Measurements from ENCODE around the gene ZRANB1.
A peak's percentile ranks its signal among the peaks of the same experiment; 100 is the strongest.
"Not testable (repeated sequence)": the region's sequence is repeated elsewhere in the genome, so short reads cannot be mapped to it uniquely, and the experiment has no call there.

Gene ZRANB1
- 85.9 to 108 (median 90.6) reads per million in 4 experiments for total RNA-seq

DNA sequence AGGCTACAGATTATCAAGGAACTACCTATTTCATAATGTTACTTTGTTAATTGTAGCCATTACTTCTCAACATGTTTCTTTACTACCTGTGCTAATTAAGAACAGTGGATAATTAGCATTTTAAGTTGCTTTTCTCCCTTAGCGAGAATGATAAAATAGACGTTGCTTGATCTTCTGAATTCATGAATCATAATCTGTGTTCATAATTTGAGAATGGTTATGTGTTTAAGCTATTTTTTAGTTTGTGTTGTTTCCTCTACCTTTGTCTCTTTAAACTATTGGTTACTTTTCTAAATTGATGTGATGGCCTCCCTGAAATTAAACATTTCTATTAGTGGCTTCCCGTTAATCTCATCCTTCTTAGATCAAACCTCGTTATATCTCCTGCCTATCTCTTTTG, at the start of gene ZRANB1:
TSS of gene ZRANB1 (plus strand) at position 301 of the 400 bp plus-strand sequence. CDS start 371 bp downstream, outside the sequence.
- no peak for DNase-seq

DNA sequence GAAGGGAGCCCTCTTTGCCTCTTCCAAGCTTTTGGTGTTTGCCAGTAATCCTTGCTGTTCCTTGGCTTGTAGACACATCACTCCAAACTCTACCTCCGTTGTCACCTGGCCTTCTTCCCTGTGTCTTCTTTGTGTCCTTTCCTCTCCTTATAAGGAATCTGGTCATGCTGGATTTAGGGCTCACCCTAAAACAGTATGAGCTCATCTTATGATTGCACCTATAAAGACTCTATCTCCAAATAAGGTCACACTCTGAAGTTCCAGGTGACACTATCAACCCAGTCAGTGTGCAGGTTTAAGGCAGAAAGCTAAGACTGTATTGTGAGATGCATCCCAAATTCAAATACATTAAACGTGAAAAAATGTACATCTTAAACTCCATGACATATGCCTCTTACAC, 49.0 kb upstream of the ZRANB1 start:
- DNase-seq, result no peak

DNA sequence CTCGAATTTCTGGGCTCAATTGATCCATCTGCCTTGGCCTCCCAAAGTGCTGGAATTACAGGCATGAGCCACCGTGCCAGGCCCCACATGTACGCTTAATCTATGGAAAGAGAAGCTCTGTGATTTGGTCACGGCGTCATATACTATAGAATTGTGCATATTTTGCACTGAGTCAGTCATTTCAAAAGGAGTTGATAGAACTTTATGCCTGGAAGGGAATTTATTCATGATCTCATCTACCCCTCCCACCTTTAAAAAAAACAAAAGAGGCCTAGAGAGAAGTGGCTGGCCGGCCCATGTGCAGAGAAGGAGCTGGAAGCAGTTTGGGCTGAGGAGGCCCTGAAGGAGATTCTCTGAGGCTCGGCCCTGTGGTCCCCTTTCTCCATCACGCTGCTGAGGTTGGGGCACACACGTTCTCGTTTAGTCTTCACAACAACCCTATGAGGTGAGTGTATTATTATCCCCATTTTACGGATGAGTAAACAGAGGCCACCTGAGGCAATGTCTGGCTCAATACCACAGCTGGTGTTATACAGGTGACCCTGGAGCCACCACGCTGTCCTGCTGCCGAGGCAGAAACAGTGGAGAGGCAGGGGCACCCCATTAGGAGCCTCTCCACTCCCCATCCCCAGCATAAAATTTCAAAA, 47.2 kb upstream of the ZRANB1 start:
- DNase-seq, result no peak

DNA sequence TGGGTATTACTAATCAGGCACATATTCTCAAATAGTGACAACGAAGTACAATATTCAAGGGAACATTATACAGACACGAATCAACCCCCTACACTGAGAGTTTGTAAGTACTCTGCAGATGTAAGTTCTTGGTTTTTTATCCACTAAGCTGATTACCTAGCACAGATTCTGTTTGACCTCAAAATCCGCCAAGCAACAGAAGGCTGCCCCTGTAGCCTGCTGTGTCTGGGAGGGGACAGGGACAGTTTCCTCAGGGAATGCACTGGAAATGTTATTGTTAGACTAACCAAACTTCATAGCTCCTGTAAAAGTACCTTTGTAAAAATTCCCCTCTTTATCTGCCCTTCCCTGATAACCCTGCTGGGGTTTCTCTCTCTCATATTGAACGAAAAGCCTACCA, 45.2 kb upstream of the ZRANB1 start:
- no peak for DNase-seq

DNA sequence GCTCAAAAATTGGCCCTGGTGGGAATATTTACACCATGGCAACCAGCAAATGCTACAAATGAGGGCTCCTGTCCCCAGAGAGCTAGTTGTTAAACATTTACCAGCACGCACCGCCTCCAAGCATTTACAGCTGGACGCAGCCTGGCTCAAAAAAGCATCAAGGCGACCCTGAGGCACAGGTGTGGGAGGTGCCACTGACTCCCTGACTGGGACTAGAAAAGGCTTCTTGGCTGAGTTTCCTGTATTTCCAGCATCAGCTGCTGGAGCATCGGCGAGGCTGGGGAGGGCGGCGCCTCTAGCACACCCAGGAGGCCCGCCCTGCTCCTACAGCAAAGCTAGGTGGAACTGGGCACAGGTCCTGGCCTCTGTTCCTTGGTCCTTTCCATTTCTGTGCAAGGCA, 43.5 kb upstream of the ZRANB1 start:
- DNase-seq, result no peak

DNA sequence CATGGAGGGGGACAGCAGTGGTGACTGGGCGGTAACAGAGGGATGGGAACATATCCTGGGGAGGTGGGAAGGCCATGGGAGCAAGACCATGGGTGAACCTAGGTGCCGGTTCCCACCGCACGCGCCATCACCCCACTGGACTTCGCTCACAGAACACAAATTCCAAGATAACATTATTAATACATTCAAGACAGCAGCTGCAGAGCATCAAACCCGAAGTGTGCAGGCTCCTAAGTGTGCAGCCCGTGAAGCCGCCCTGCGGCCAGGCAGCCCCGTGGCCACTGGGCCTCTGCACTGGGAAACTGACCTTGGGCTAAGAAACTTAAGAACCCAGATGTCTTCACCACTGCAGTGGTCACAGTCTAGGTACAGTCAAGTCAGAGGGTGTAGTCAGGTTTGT, 42.8 kb upstream of the ZRANB1 start:
- DNase-seq, result no peak

DNA sequence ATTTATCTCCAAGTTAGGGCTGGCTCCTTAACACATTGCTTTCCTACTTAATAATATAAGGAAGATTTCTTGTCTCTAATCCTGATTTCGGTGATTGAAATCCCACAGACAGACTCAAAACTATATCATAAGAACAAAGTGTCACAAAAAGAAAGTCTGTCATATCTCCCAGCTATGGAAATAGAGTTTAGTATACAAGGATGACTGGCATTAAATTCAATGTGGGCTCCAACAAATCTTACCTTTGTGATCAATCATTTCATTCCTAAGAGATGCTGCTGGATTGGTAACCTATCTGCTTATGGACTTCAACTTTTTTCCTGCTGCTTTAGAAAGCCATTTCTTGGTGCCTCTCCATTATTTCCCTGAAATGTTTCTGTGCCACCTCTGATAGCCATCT, 39.5 kb upstream of the ZRANB1 start:
- no peak for DNase-seq

DNA sequence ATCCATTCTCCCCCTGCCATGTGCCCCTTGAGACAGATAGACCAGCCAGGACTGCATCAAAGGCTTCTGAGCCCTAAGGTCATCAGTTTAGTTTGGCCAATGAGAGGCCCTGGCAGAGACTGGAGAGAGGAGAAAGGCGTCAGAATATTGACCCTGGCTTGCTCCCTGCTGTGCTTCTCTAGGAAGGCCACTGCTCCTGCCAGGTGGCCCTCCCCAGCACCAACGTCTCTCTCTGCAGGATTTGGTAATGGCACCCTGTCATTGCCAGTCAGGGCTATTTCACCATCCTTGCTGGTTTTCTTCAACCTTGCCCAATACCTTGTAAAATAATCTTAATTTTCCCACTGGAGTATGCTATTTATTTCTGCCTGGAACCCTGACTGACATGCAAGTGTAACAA, 38.8 kb upstream of the ZRANB1 start:
- no peak for DNase-seq

DNA sequence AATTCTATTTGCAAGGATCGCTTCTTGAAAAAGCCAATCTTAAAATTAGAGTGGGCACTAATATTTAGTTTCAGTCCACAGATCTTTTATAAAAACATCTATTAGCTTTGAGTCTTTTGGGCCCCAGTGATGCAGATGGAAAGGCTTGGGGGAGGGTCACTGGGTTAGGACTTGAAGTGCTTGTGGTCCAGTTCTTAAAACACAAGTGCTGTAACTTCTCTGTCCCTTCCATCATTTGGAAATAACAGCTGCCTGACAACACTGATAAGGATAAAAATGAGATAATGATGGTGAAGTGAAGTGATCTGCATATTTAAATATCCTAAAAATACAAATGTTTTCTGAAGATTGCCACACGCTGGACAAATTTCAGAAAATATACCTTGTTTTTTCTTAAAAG, 37.1 kb upstream of the ZRANB1 start:
- DNase-seq, result no peak

DNA sequence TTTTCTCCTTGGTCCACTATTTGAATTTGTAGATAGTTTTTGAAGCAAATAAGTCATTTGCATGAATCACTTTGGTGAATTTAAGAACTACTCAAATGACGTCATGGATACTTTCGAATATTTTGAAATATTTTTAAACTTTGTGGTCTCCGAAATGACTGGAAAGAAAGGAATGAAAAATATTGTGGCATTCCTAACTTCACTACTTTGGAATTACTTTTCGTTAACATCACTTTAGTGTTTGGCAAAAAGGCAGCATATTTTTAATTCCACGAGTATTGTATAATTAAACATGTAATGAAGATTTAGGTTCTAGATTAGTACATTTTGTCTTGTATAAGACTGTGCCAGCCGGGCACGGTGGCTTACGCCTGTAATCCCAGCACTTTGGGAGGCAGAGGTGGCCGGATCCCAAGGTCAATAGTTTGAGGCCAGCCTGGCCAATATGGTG, 35.3 kb upstream of the ZRANB1 start:
- DNase-seq, result no peak

DNA sequence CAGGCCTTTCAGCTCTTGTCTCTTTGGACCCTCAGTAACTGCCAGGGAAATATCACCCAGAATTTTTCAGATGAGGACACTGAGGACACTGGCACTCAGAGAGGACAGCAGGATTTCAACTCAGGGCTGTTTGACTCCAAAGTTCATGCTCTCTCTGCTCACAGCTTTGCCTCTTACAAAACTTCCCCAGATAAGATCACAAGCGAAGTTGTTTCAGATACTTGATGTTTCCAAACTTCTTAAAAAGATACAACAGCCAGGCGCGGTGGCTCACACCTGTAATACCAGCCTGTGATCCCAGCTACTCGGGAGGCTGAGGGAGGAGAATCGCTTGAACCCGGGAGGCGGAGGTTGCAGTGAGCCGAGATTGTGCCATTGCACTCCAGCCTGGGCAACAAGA, 32.4 kb upstream of the ZRANB1 start:
- DNase-seq, result no peak

DNA sequence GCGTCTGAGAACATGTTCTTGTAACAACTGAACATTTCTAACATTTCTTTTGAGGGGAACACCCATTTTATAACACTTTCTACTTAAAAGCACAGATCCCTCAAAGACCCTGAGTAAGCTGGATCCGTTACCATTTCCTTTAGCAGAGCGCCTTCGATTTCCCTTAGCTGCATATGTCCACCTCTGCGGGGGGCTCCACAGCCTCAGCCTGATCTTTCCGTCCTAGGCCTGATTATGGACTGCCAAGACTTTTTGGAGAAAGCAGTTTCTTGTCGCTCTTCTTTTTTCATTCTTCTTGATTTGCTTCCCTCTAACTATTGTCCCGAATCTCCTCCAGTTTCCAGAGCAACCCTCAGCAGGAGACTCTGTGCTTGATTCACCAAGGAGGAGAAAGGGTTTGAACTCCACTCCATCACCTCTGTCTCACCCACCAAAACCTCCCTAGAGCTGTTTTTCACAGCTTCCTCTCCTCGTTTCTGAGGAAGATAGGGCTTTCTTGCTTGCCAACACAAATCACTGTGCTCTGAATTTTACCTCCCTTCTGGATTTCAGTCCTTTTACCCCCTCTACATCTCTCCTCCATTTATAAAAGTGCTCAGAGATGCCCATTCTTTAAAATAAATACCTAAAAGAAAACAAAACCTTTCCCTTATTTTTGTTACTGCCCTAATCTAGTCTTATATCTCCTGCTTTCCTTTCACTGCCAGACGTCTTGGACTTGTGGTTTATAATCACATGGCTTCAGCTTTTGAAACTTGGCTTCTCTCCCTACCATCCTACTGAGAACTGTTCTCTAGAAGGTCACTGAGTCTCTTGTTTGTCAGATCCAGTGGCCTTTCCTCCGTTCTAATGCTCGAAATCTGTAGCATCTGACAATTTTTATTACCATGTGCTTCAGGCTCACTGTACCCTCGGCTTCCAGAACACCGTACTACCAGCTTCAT, 30.5 kb upstream of the ZRANB1 start:
- no peak for DNase-seq

DNA sequence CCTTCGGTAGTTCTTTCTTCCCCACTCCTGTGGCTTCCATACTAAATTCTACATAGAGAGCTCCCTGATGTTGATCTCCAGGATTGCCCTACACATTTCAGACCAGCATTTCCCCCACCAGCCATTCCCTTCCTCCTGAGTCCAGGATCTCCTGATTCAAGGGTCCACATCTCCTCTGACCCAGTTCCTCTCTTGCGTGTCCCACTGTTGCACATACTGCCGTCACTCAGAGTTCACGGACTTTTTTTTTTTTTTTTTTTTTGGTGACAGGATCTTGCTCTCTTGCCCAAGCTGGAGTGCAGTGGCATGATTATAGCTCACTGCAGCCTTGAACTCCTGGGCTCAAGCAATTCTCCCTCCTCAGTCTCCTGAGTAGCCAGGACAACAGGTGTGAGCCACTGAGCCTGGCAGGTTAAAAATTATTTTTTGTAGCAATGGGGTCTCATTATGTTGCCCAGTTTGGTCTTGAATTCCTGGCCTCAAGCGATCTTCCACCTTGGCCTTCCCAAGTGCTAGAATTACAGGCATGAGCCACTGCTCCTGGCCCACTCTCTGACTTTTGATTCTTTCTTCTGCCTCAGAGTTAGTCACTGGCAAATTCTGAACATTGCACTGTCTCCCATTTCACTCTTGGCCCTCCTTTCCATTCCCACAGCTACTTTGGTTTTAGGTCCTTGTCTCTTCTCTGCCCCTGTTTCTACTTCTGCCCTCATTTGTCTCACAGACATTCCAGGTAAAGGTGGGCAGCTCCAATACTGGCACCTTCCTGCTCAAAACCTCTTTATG, 29.6 kb upstream of the ZRANB1 start:
- DNase-seq, result no peak

DNA sequence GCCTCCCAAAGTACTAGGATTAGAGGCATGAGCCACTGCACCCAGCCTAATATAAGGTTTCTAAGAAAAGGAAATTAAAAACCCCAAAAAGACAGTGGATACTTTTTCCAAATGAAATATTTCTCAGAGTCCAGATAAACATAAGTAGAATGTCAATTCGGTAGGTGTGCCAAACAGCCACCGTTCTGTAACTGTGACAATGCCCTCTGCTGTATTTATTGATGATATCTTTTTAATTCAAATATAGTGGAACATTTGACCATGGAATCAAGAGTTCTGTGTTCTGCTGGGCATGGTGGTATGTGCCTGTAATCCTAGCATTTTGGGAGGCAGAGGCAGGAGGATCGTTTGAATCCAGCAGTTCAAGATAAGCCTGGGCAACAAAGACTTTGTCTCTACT, 28.8 kb upstream of the ZRANB1 start:
- DNase-seq, result no peak

DNA sequence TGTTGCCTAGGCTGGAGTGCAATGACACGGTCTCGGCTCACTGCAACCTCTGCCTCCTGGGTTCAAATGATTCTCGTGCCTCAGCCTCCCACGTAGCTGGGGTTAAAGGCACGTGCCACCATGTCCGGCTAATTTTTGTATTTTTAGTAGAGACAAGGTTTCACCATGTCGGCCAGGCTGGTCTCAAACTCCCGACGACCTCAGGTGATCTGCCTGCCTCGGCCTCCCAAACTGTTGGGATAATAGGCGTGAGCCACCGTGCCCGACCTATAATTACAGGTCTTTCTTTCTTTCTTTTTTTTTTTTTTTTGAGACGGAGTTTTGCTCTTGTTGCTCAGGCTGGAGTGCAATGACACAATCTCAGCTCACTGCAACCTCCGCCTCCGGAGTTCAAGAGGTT, 27.5 kb upstream of the ZRANB1 start:
- DNase-seq, result not testable (repeated sequence)

DNA sequence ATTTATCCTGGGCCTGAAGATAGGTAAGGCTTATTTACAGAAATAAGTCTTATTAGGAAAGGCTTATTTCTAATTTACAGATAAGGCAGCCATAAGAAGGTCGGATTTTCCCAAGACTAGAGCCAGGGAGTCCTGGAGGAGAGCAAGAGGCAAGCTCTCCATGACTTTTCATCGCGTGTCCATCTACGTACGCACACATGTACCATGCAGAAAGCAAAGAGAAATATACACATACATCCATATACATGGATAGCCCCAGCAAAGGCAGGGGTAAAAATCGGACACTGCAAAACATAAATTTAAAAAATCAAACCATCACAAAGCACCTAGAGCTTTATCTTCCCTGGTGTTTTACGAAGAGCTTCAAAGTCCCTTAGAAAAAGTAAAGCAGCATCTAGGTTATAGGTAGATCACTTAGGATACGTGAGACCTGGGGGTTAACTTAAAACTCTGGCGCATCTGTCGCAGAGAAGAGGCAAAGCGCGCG, 25.8 kb upstream of the ZRANB1 start:
- DNase-seq, result no peak

DNA sequence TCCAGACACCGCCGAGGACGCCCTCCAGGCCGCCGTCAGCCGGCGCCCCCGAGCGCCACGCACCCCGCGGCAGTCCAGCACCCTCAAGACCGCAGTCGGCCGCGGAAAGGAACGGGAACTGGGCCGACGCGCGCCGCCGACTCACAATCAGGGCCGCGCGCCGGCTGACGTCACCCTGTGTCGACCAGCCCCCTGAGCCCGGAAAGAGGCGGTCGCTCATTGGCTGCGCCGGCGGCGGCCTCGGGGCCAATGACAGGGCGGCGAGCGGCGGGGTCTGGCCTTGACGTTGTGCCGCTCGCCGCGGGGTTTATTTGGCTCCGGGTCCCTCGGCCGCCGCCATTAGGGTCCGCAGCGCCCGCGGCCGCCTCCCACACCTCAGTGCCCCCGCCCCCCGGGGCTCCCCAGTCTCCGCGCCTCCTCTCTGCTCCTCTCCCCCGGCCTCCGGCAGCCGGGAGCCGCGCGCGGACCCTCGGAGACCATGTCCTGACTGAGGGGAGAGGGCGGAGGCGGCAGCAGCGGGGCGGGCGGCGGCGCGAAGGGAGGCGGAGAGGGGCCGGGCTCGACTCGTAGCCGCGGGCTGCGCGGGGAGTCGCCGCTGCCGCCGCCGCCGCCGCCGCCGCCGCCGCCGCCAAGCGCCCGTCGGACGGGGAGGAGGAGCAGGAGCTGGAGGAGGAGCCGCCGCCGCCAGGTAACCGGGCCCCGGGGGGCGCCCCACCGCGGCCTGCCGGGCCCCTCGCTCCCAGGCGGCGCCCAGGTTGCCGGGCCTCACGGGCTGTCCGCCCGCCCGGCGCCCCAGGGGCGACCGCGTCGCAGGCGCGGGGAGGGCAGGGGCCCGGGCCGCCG, 25.1 kb upstream of the ZRANB1 start:
- DNase-seq, result peak; percentile 94

DNA sequence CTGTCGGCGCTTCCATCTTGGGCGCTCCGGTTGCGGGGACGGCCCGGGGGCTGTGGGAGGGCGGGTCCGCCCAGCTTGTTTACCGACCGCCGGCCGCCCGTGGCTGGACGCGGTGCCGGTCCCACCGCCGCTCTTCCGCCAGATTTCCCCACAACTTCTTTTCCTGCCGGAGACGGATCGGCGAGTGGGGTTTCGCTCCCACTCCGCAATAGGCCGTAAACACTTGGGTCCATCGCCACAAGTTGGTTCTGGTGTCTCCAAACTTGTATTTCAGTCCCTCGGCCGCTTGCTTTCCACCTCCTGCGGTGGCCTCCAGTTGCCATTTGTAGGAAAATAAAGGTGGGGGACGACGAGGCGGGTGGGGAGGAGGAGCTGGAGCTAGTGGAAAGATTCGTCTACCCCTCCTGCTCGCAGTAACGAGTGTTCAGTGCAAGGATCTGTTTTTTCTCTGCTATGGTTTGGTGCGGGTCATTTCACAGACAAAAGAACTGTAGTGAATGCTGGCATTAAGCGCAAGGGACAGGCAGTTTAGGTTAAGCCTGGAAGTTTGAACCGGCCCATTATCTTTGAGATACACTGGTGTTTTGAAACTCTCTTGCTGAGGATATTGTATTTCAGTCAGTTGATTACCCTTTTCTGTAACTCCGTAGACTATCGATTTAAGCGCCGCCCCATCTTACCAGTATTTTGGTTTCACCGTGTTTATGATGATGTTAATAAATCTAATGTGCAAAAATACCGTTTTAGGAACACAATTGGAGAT, 24.3 kb upstream of the ZRANB1 start:
- peak; percentile 1 for DNase-seq

DNA sequence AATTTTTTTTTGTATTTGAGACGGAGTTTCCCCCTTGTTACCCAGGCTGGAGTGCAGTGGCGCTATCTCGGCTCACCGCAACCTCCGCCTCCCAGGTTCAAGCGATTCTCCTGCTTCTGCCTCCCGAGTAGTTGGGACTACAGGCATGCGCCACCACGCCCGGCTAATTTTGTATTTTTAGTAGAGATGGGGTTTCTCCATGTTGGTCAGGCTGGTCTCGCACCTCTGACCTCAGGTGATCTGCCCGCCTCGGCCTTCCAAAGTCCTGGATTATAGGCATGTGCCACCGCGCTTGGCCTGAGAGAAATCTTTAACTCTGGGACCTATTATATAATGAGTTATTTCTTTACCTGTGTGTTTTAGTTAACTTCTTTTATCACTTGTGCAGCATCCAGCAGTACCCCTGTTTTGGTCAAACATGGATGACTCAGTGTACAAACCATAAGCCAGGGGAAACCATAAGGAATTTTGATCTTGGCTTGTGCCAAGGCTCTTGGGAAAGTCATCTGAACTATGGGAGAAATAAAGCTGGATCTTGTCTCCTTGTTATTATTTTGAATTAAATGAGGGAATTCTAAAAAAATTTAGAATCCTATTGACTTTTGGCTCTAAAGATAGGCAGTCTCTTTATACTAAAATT, 23.6 kb upstream of the ZRANB1 start:
- DNase-seq, result no peak

DNA sequence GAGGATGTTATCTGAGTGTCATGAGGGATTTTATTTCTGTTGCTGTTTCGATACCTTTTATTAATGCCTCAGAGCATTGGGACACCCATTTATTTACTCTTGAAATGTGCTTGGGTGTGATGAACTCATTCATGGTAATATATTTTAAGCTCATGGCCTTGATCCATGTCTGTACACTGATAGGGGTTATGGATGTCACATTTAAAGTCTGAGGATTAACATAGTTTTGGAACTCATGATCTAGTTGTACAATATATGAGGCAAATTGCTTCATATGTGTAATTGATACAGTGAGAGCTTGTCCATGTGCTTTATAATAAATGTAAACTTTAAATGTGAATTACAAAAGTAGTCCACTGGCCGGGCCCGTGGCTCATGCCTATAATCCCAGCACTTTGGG, 23.0 kb upstream of the ZRANB1 start:
- no peak for DNase-seq

DNA sequence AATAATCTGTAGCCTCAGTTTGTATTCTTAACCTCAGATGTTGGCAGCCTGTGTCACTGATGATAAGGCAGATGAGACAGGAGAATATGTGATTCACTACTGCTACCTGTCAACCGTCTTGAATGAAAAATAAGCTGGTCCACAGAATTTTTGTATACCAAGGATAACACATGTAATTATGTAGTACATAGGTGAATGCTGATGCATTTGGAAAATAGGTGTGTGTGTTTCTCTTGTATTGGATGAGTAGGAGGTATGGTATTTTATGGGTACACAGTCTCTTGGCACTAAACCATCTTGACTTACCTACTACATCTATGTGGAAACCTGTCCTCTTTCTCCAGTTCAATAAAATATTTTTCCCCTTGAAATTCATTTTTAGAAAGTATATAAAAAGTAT, 20.7 kb upstream of the ZRANB1 start:
- DNase-seq, result no peak

All from effector CD8-positive, alpha-beta T cell (primary cell).